Kidney (tissue), 14 donors: Measurements from ENCODE around the gene STPG3. TPM values are rescaled to one million over a fixed set of nuclear protein-coding genes. Genes with fewer than 3 reads are reported as not detected.

Source experiments
- DNase-seq, 5 donors: peaks; one replicate each; pipeline ENCODE4 v3.0.0-alpha.2; 2013 to 2020
- FAIRE-seq: peaks from 2 replicates; lab custom pipeline; 2012; peaks lifted over from hg19 to GRCh38; lab: Jason Lieb, UNC
- H3K27ac ChIP-seq, 2 donors: one replicate each; pipeline ENCODE4 v1.7.0; 2013; ENCODE audit warnings: low read depth in 2 of 2, low read length in 2 of 2, inconsistent platforms in 1 of 2
- H3K27me3 ChIP-seq: one replicate; pipeline ENCODE4 v1.7.1; 2013; ENCODE audit warnings: low read length, inconsistent platforms; ENCODE audit not compliant: control insufficient read depth, insufficient read depth
- H3K36me3 ChIP-seq, 3 donors: one replicate each; pipeline versions ENCODE4 v1.7.0 to v1.7.1; 2013; ENCODE audit warnings: low read length in 3 of 3, control low read depth in 1 of 3, inconsistent platforms in 1 of 3; ENCODE audit not compliant: insufficient read depth in 3 of 3, control insufficient read depth in 2 of 3
- H3K4me1 ChIP-seq, 3 donors: one replicate each; pipeline versions ENCODE4 v1.7.0 to v1.7.1; 2013; ENCODE audit warnings: low read length in 3 of 3, inconsistent platforms in 1 of 3, low read depth in 1 of 3; ENCODE audit not compliant: control insufficient read depth in 2 of 3, insufficient read depth in 2 of 3
- H3K4me3 ChIP-seq, 3 donors: one replicate each; pipeline versions ENCODE4 v1.7.0 to v1.8.1; 2013; ENCODE audit warnings: low read length in 3 of 3, control low read depth in 1 of 3, inconsistent platforms in 1 of 3
- H3K9ac ChIP-seq, 3 donors: one replicate each; pipeline versions ENCODE4 v1.7.0 to v1.7.1; 2013; ENCODE audit warnings: low read length in 3 of 3, control low read depth in 1 of 3, inconsistent platforms in 1 of 3
- H3K9me3 ChIP-seq, 3 donors: one replicate each; pipeline versions ENCODE4 v1.7.0 to v1.7.1; 2013; ENCODE audit warnings: low read length in 3 of 3, control low read depth in 1 of 3, inconsistent platforms in 1 of 3; ENCODE audit not compliant: control insufficient read depth in 2 of 3, insufficient read depth in 1 of 3
- CTCF ChIP-seq: IDR thresholded peaks from 3 replicates; pipeline ENCODE4 v1.5.1; 2012; ENCODE audit warnings: mild to moderate bottlenecking, moderate library complexity, borderline replicate concordance; ENCODE audit not compliant: insufficient read depth; ENCODE audit errors: extremely low read depth
- intact Hi-C: fragments of 100-400 bp; cut with DNase I; formaldehyde crosslinking; loops from one replicate; pipeline ENCODE4 v1.11.1; 2022
- polyA plus RNA-seq: library from polyadenylated mRNA; stranded (reverse); fragments of 350-450 nt; fragmentation: Illumina TruSeq; extraction: RNeasy Lipid Tissue Mini Kit (QIAGEN cat#74804); gene quantifications from one replicate; pipeline ENCODE4 v1.2.3, GENCODE V29; 2014; ENCODE audit warnings: low read depth, low replicate concordance; ENCODE audit not compliant: insufficient read depth
- total RNA-seq: library from RNA; stranded (reverse); fragmentation: NEBNext Ultra II Directional; extraction: Animal tissue kit (Norgen Biotek cat#: 25700); gene quantifications from one replicate; pipeline ENCODE4 v1.2.1, GENCODE V29; 2021
- donor health status: control.
- donor health status: control.
- donor health status: control.
- donor health status: control.
- donor health status: control.
- donor health status: DM: yes; HTN: yes; CAD: no.
- donor health status: Normal renal cell carcinoma (clear cell type).

The STPG3 gene
- total and polyA plus RNA-seq, 2 donors from 2014 or later = 0.38 TPM; not detected in 1

DNA sequence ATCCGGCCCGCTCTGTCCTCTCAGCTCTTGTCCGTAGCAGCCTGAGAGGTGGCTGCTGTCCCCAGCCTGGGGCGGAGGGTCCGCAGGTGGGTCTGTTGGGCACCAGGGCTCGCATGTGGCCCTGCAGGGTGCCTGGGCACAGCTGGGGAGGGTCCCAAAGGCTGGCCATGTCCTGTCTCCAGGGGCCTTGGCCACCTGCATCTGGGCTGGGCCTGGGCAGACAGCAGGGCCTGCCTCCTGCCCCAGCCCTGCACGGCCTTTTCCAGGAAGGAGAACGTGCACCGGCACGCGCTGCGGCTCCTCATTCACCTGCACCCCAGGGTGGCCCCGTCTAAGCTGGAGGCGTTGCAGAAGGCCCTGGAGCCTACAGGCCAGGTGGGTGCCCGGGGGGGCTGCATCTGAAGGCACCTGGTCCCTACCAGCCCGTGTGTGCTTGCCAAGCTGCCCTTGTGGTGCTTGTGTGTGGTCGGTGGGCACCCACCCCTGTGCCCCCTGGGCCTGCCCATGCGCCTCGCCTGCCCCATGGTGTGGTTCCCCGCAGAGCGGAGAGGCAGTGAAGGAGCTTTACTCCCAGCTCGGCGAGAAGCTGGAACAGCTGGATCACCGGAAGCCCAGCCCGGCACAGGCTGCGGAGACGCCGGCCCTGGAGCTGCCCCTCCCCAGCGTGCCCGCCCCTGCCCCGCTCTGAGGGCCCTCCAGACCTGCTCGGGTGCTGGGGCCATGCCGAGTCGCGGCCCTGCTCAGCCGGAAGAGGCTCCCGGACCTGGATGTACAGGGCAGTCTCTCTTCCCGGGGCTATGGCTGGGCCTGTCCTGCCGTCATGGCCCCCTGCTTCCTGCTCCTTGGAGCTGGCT lies 21.4 kb downstream of the STPG3 start:
- intact Hi-C loops = no loop called here
- Histone ChIP-seq H3K4me1 (peaks cover 0 to 40% (median 20%) of the 10 kb centered on the region in 3 donors), H3K4me3 (no peak overlapping the region), H3K9ac (no peak overlapping the region), H3K27ac (no peak overlapping the region), H3K9me3 (no peaks in the 10 kb centered on the region), H3K27me3 (no peaks in the 10 kb centered on the region), H3K36me3 (peaks cover 0 to 4% (median 0%) of the 10 kb centered on the region in 3 donors)
- DNase-seq = peak in 2 of 5 donors; percentile 47 to 75
- FAIRE-seq = no peak
- no peak for TF ChIP-seq CTCF

- no peak for FAIRE-seq
- no peak for TF ChIP-seq CTCF
- Histone ChIP-seq H3K4me3 (no peak overlapping the region), H3K27me3 (no peaks in the 10 kb centered on the region), H3K9ac (no peak overlapping the region), H3K4me1 (peaks cover 0 to 42% (median 20%) of the 10 kb centered on the region in 3 donors), H3K9me3 (no peaks in the 10 kb centered on the region), H3K27ac (no peak overlapping the region), H3K36me3 (peaks cover 0 to 4% (median 0%) of the 10 kb centered on the region in 3 donors)
- intact Hi-C loops = no loop called here
- DNase-seq = peak in 2 of 5 donors; percentile 45 to 60
Observed at GRCh38 chr9:137273095-137273490, 22.0 kb downstream of the STPG3 start.

DNA sequence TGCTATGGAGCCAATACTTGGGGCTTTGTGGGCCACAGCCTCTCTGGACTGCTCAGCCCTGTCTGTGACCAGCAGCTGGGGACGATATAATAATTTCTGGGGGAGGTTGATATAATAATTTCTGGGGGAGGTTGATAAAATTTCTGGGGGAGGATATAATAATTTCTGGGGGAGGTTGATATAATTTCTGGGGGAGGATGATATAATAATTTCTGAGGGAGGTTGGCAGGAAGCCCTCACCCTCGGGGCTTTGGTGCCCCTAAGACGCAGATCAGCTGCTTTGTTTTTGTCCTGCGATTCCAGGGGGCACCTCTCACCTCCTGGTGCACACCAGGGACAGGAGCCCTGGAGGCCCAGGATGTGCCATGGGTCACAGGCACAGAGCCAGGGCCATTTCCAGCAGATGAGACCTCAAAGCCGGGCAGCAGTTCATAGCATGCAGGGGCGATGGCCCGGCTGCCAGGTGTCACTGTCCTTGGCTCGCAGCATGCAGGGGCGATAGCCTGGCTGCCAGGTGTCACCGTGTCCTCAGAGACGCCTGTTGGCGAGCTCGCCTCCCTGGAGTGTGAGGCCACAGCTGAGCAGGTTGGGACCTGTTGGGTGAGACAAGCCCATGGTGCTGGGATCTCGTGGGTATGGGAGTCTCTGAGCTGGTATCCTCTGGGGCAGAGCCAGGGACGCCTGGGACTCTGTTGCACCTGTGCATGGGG lies 22.7 kb downstream of the STPG3 start:
- FAIRE-seq = no peak
- intact Hi-C loops = no loop called here
- no peak overlapping the region for H3K9ac ChIP-seq

More for the DNA sequence above, 22.7 kb downstream of the STPG3 start:
- peaks cover 0 to 37% (median 17%) of the 10 kb centered on the region in 3 donors for H3K4me1 ChIP-seq
- peaks cover 0 to 1% (median 0%) of the 10 kb centered on the region in 3 donors for H3K36me3 ChIP-seq
- H3K27me3 ChIP-seq = no peaks in the 10 kb centered on the region
- H3K4me3 ChIP-seq = no peak overlapping the region
- no peak overlapping the region for H3K27ac ChIP-seq
- DNase-seq = peak in 1 of 5 donors; percentile 60
- H3K9me3 ChIP-seq = no peaks in the 10 kb centered on the region
- no peak for TF ChIP-seq CTCF
